Activated CD4-positive, CD25-positive, alpha-beta regulatory T cell treated with anti-CD3 and anti-CD28 coated beads, Interleukin-2, amount 50 U/mL, for 72 hours (primary cell): Measurements from ENCODE around the gene JPH4.
"Not testable (repeated sequence)": the region's sequence is repeated elsewhere in the genome, so short reads cannot be mapped to it uniquely, and the experiment has no call there.

Experiments
- DNase-seq: peaks from one replicate; pipeline ENCODE4 v3.0.0; 2021

The JPH4 gene

GRCh38 chr14:23578560-23579310 lies at the start of gene JPH4:
TSS of gene JPH4 (minus strand) at chr14:23578790. CDS start at chr14:23577453, 1,337 bp downstream.
- no peak for DNase-seq

GRCh38 chr14:23627961-23628360 lies 49.4 kb upstream of the JPH4 start:
- DNase-seq = no peak

GRCh38 chr14:23626946-23627345 lies 48.4 kb upstream of the JPH4 start:
- DNase-seq = no peak

- no peak for DNase-seq
Measured at GRCh38 chr14:23624830-23625404, 46.3 kb upstream of the JPH4 start.

- DNase-seq = no peak
Measured at GRCh38 chr14:23623962-23624361, 45.4 kb upstream of the JPH4 start.

GRCh38 chr14:23622990-23623389 lies 44.4 kb upstream of the JPH4 start:
- no peak for DNase-seq

- DNase-seq = no peak
Measured at GRCh38 chr14:23621932-23622730, 43.5 kb upstream of the JPH4 start.

GRCh38 chr14:23621204-23621931 lies 42.8 kb upstream of the JPH4 start:
- no peak for DNase-seq

GRCh38 chr14:23620177-23620702 lies 41.6 kb upstream of the JPH4 start:
- DNase-seq = no peak

- no peak for DNase-seq
Measured at GRCh38 chr14:23618415-23618988, 39.9 kb upstream of the JPH4 start.

- DNase-seq = no peak
Measured at GRCh38 chr14:23617539-23617938, 38.9 kb upstream of the JPH4 start.

GRCh38 chr14:23615856-23616255 lies 37.3 kb upstream of the JPH4 start:
- DNase-seq = no peak

- DNase-seq = no peak
Measured at GRCh38 chr14:23614395-23614828, 35.8 kb upstream of the JPH4 start.

- no peak for DNase-seq
Measured at GRCh38 chr14:23613242-23614070, 34.9 kb upstream of the JPH4 start.

GRCh38 chr14:23612802-23613201 lies 34.2 kb upstream of the JPH4 start:
- DNase-seq = no peak

- DNase-seq = no peak
Measured at GRCh38 chr14:23612354-23612732, 33.8 kb upstream of the JPH4 start.

- DNase-seq = no peak
Measured at GRCh38 chr14:23610815-23611289, 32.3 kb upstream of the JPH4 start.

- DNase-seq = no peak
Measured at GRCh38 chr14:23610090-23610814, 31.7 kb upstream of the JPH4 start.

- not testable (repeated sequence) for DNase-seq
Measured at GRCh38 chr14:23609411-23610089, 31.0 kb upstream of the JPH4 start.

- DNase-seq = no peak
Measured at GRCh38 chr14:23609001-23609400, 30.4 kb upstream of the JPH4 start.
